PC-9 (cell line): Measurements from ENCODE around the gene NOXA1.

Experiments
- CTCF ChIP-seq: fragments of 200-600 bp; sonication (generic); conservative IDR thresholded peaks from 2 replicates; pipeline ENCODE4 v1.6.1; 2017; ENCODE audit warnings: mixed run types, antibody characterized with exemption, mild to moderate bottlenecking, moderate library complexity
- EZH2 ChIP-seq: fragments of 200-600 bp; sonication (generic); IDR thresholded peaks from 2 replicates; pipeline ENCODE4 v1.8.0; 2017; ENCODE audit warnings: antibody characterized with exemption, low read depth

- TF ChIP-seq CTCF (no peak), EZH2 (no peak)
These were observed 7.1 kb upstream of the NOXA1 start for GRCh38 chr9:137416006-137416562.
